GM12878 (cell line): Measurements from ENCODE around the gene FEN1. TPM values are rescaled to one million over a fixed set of nuclear protein-coding genes. Genes with fewer than 3 reads are reported as not detected.

ENCODE experiments used
- ATAC-seq: fragments of 200-7000 bp; cut with Tn5 transposase; 3 replicates; pipeline ENCODE4 v1.9.1; 2020; ENCODE audit warnings: mild to moderate bottlenecking, moderate library complexity
- BruUV-seq: library from RNA; stranded (reverse); fragments of 400-500 nt; replicated peaks from 2 replicates; lab custom pipeline; 2021; lab: Mats Ljungman, UMichigan
- CTCF ChIA-PET: fragments of 300-600 bp; sonication (Branson Sonifier 250); formaldehyde crosslinking; extraction: SDS; loops from one replicate; lab custom pipeline; 2021; ENCODE audit warnings: inconsistent platforms; lab: Yijun Ruan, JAX
- POLR2A ChIA-PET: fragments of 350-600 bp; formaldehyde crosslinking; extraction: SDS; loops from one replicate; lab custom pipeline; 2021; ENCODE audit warnings: inconsistent platforms; lab: Charles Lee
- RAD21 ChIA-PET: fragments of 300-600 bp; sonication (Branson Sonifier 250); formaldehyde crosslinking; loops from one replicate; lab custom pipeline; 2023; ENCODE audit warnings: antibody characterized with exemption; ENCODE audit not compliant: unreplicated experiment; lab: Charles Lee
- SMC1A ChIA-PET: fragments of 300-600 bp; sonication (Branson Sonifier 250); formaldehyde crosslinking; loops from one replicate; lab custom pipeline; 2023; ENCODE audit not compliant: unreplicated experiment, uncharacterized antibody; lab: Charles Lee
- DNase-seq: peaks from one replicate; pipeline ENCODE4 v3.0.0-alpha.2; 2011; ENCODE audit warnings: low read depth, low spot score
- FAIRE-seq: peaks from 3 replicates; lab custom pipeline; 2011; peaks lifted over from hg19 to GRCh38; lab: Jason Lieb, UNC
- H2AFZ ChIP-seq: 2 replicates; pipeline ENCODE4 v1.6.0; 2011; ENCODE audit warnings: low read depth, low read length, control low read depth; ENCODE audit not compliant: control insufficient read depth
- H3K27ac ChIP-seq: 2 replicates; pipeline ENCODE4 v1.5.1; 2011; ENCODE audit warnings: control low read depth; ENCODE audit not compliant: control insufficient read depth, insufficient read depth
- H3K27me3 ChIP-seq, 2 experiments: replicated peaks in 1 of 2; 2 replicates each; pipeline versions ENCODE4 v1.6.0 to v1.6.1; 2011; ENCODE audit warnings: low read length in 1 of 2; ENCODE audit not compliant: control insufficient read depth in 2 of 2, insufficient read depth in 2 of 2
- H3K36me3 ChIP-seq, 2 experiments: 2 replicates each; pipeline ENCODE4 v1.5.1; 2011; ENCODE audit warnings: low read length in 1 of 2; ENCODE audit not compliant: control insufficient read depth in 2 of 2, insufficient read depth in 2 of 2
- H3K4me1 ChIP-seq: 2 replicates; pipeline ENCODE4 v1.6.1; 2011; ENCODE audit warnings: mild to moderate bottlenecking, low read length, moderate library complexity, mixed read lengths; ENCODE audit not compliant: control insufficient read depth, insufficient read depth
- H3K4me2 ChIP-seq: 2 replicates; pipeline ENCODE4 v1.6.0; 2011; ENCODE audit warnings: control low read depth; ENCODE audit not compliant: control insufficient read depth, insufficient read depth
- H3K4me3 ChIP-seq: fragments of 200-600 bp; sonication (generic); 2 replicates; pipeline ENCODE4 v1.5.1; 2016
- H3K79me2 ChIP-seq: 2 replicates; pipeline ENCODE4 v1.6.0; 2011; ENCODE audit warnings: low read length; ENCODE audit not compliant: control insufficient read depth, insufficient read depth
- H3K9ac ChIP-seq: 2 replicates; pipeline ENCODE4 v1.8.0; 2011; ENCODE audit warnings: low read length, control low read depth, mixed read lengths; ENCODE audit not compliant: control insufficient read depth, insufficient read depth
- H3K9me3 ChIP-seq: replicated peaks from 3 replicates; pipeline ENCODE4 v1.5.1; 2011; ENCODE audit warnings: mild to moderate bottlenecking, low read length; ENCODE audit not compliant: control insufficient read depth, insufficient read depth
- H4K20me1 ChIP-seq: 2 replicates; pipeline ENCODE4 v1.6.0; 2011; ENCODE audit not compliant: control insufficient read depth, insufficient read depth
- ASH2L ChIP-seq: fragments of 300-600, 200-600 bp; sonication (generic); IDR thresholded peaks from 2 replicates; pipeline ENCODE4 v1.6.1; 2017; ENCODE audit warnings: low read depth, mild to moderate bottlenecking, borderline replicate concordance
- BCL3 ChIP-seq: IDR thresholded peaks from 2 replicates; pipeline ENCODE4 v1.6.1; 2011; ENCODE audit warnings: borderline replicate concordance, low read depth, mild to moderate bottlenecking, moderate library complexity, low read length; ENCODE audit not compliant: insufficient read depth, poor library complexity, severe bottlenecking
- CBFB ChIP-seq: IDR thresholded peaks from 2 replicates; pipeline ENCODE4 v1.6.1; 2016; ENCODE audit warnings: antibody characterized with exemption, low read depth
- CEBPZ ChIP-seq: fragments of 150-350 bp; IDR thresholded peaks from 2 replicates; pipeline ENCODE4 v1.6.1; 2016; ENCODE audit warnings: low read depth, low read length
- ELK1 ChIP-seq: IDR thresholded peaks from 2 replicates; pipeline ENCODE4 v1.6.1; 2012; ENCODE audit warnings: low read depth, low read length, improper control_type of control experiment
- KLF5 ChIP-seq: fragments of 450-650 bp; IDR thresholded peaks from 2 replicates; pipeline ENCODE4 v1.6.1; 2014; ENCODE audit warnings: mild to moderate bottlenecking; ENCODE audit not compliant: partially characterized antibody
- PAX5 ChIP-seq: IDR thresholded peaks from 2 replicates; pipeline ENCODE4 v1.6.1; 2011; ENCODE audit warnings: low read depth, low read length, borderline replicate concordance
- PRDM15 ChIP-seq: fragments of 450-650 bp; formaldehyde crosslinking; IDR thresholded peaks from 2 replicates; pipeline ENCODE4 v1.4.0; 2020; ENCODE audit warnings: mild to moderate bottlenecking, moderate library complexity
- SREBF2 ChIP-seq: IDR thresholded peaks from 2 replicates; pipeline ENCODE4 v1.6.1; 2012; ENCODE audit warnings: mild to moderate bottlenecking, low read length
- YBX1 ChIP-seq: fragments of 450-650 bp; IDR thresholded peaks from 2 replicates; pipeline ENCODE4 v1.6.1; 2016; ENCODE audit warnings: antibody characterized with exemption
- WGBS: methylation state at CpG from one replicate; pipeline ENCODE4 v1.1.6; 2016; ENCODE audit warnings: low lambda C conversion rate; ENCODE audit not compliant: insufficient replicate concordance, insufficient coverage; ENCODE audit errors: missing lambda C conversion rate; 5-methylcytosine and 5-hydroxymethylcytosine counted together
- in situ Hi-C: fragments of 300-500 bp; cut with MboI; formaldehyde crosslinking; loops from 9 replicates; pipeline ENCODE4 v1.14.3; 2018; ENCODE audit warnings: mixed read lengths
- intact Hi-C: fragments of 100-400 bp; cut with micrococcal nuclease; formaldehyde crosslinking; loops from one replicate; pipeline ENCODE4 v1.14.2; 2022; ENCODE audit not compliant: unreplicated experiment
- polyA plus RNA-seq, 11 experiments: library from polyadenylated mRNA; depleted of rRNA in 4 of 11; unstranded in 6 of 11; stranded (reverse) in 5 of 11; fragments of >200 nt; fragmentation: Nextera tagmentation in 4 of 11; fragmentation: Illumina TruSeq in 1 of 11; extraction: Ambion mirVana in 4 of 11; extraction: Trizol in 1 of 11; gene quantifications; 1 replicate in 1 of 11; 2 replicates in 10 of 11; pipeline versions ENCODE4 v1.2.1 to v1.2.3, GENCODE V29; 2011 to 2016; ENCODE audit warnings: inconsistent platforms in 2 of 11, missing spikeins in 2 of 11, low read depth in 1 of 11
- total RNA-seq, 4 experiments: library from RNA; depleted of rRNA in 3 of 4; stranded (reverse); fragments of >200 nt in 3 of 4; fragmentation: Illumina TruSeq in 1 of 4; extraction: Trizol in 1 of 4; gene quantifications; 2 replicates each; pipeline versions ENCODE4 v1.2.1 to v1.2.3, GENCODE V29; 2013 to 2021

The FEN1 gene
- total and polyA plus RNA-seq, 10 of the 15 experiments (the other 5 are each of a cell fraction or from before 2014, with no cell fraction given) = 54.8 to 282 (median 125) TPM

GRCh38 chr11:61780581-61781162, 12.0 kb upstream of the FEN1 start:
- no peaks in the 10 kb centered on the region for H3K9me3 ChIP-seq
- no peak overlapping the region for H3K9ac ChIP-seq
- no peak overlapping the region for H3K4me3 ChIP-seq
- no peak overlapping the region for H3K4me2 ChIP-seq
- intact Hi-C loops = no loop called here
- no TSS peak for BruUV-seq
- no peaks in the 10 kb centered on the region for H3K27me3 ChIP-seq
- RAD21 ChIA-PET = interaction anchor here (1.6 kb wide), 1 partner anchor 16 kb away, joined by 4 read pairs; no protein-coding TSS in a partner anchor
- FAIRE-seq (no peak), ATAC-seq (no peak), DNase-seq (no peak)
- H3K4me1 ChIP-seq = no peaks in the 10 kb centered on the region; the same call in 1 of the 2 replicates
- TF ChIP-seq BCL3 = no peak
- TF ChIP-seq SREBF2 = no peak
- TF ChIP-seq ELK1 = no peak
- no peak for TF ChIP-seq CBFB
- no peak for TF ChIP-seq ASH2L
- TF ChIP-seq KLF5 = no peak
- no peak for TF ChIP-seq PRDM15 (CRISPR knock-in tag)
- TF ChIP-seq YBX1 = no peak
- no peak for TF ChIP-seq CEBPZ
- no peak for TF ChIP-seq PAX5
- no peaks in the 10 kb centered on the region for H3K79me2 ChIP-seq
- 40% methylated on average over 9 of the region's 9 CpGs for WGBS
- CTCF ChIA-PET = interaction anchor here (0.9 to 7.5 kb wide), 4 partner anchors 8 to 32 kb away, joined by 3 to 88 read pairs (median 4); no protein-coding TSS in a partner anchor
- in situ Hi-C loops = loop anchor here (5.0 kb wide), 1 partner anchor 33 kb away; no protein-coding TSS in a partner anchor
- no peak overlapping the region for H2AFZ ChIP-seq
- no peaks in the 10 kb centered on the region for H4K20me1 ChIP-seq
- no peaks in the 10 kb centered on the region; a peak in 3 of 4 replicates for H3K36me3 ChIP-seq
- no peak overlapping the region for H3K27ac ChIP-seq
- POLR2A ChIA-PET = interaction anchor here (0.6 kb wide), 1 partner anchor 55 kb away, joined by 3 read pairs; no protein-coding TSS in a partner anchor
- SMC1A ChIA-PET = interaction anchor here (0.6 to 0.9 kb wide), 3 partner anchors 17 to 32 kb away, joined by 3 to 5 read pairs (median 3); no protein-coding TSS in a partner anchor
